ENCODE results near the gene LTBP3.

The LTBP3 gene

GRCh38 chr11:65505466-65506289 lies 52.5 kb downstream of the LTBP3 start:
- peak; percentile 66 for FAIRE-seq

GRCh38 chr11:65504674-65505465 lies 53.3 kb downstream of the LTBP3 start:
- no peak for FAIRE-seq

GRCh38 chr11:65503949-65504673 lies 54.0 kb downstream of the LTBP3 start:
- FAIRE-seq: peak; percentile 31

- FAIRE-seq: no peak
These were observed 54.7 kb downstream of the LTBP3 start for GRCh38 chr11:65503368-65503948.

- no peak for FAIRE-seq
These were observed 55.4 kb downstream of the LTBP3 start for GRCh38 chr11:65502555-65503367.

DNA sequence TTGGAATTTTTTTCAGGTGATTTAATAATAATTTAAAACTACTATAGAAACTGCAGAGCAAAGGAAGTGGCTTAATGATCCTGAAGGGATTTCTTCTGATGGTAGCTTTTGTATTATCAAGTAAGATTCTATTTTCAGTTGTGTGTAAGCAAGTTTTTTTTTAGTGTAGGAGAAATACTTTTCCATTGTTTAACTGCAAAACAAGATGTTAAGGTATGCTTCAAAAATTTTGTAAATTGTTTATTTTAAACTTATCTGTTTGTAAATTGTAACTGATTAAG lies 55.9 kb downstream of the LTBP3 start:
- no peak for FAIRE-seq

DNA sequence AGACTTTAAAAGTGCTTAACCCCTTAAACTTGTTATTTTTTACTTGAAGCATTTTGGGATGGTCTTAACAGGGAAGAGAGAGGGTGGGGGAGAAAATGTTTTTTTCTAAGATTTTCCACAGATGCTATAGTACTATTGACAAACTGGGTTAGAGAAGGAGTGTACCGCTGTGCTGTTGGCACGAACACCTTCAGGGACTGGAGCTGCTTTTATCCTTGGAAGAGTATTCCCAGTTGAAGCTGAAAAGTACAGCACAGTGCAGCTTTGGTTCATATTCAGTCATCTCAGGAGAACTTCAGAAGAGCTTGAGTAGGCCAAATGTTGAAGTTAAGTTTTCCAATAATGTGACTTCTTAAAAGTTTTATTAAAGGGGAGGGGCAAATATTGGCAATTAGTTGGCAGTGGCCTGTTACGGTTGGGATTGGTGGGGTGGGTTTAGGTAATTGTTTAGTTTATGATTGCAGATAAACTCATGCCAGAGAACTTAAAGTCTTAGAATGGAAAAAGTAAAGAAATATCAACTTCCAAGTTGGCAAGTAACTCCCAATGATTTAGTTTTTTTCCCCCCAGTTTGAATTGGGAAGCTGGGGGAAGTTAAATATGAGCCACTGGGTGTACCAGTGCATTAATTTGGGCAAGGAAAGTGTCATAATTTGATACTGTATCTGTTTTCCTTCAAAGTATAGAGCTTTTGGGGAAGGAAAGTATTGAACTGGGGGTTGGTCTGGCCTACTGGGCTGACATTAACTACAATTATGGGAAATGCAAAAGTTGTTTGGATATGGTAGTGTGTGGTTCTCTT lies 56.5 kb downstream of the LTBP3 start:
- no peak for FAIRE-seq

- FAIRE-seq: no peak
These were observed 57.0 kb downstream of the LTBP3 start for GRCh38 chr11:65501186-65501471.

DNA sequence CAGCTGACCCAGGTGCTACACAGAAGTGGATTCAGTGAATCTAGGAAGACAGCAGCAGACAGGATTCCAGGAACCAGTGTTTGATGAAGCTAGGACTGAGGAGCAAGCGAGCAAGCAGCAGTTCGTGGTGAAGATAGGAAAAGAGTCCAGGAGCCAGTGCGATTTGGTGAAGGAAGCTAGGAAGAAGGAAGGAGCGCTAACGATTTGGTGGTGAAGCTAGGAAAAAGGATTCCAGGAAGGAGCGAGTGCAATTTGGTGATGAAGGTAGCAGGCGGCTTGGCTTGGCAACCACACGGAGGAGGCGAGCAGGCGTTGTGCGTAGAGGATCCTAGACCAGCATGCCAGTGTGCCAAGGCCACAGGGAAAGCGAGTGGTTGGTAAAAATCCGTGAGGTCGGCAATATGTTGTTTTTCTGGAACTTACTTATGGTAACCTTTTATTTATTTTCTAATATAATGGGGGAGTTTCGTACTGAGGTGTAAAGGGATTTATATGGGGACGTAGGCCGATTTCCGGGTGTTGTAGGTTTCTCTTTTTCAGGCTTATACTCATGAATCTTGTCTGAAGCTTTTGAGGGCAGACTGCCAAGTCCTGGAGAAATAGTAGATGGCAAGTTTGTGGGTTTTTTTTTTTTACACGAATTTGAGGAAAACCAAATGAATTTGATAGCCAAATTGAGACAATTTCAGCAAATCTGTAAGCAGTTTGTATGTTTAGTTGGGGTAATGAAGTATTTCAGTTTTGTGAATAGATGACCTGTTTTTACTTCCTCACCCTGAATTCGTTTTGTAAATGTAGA lies 57.6 kb downstream of the LTBP3 start:
- FAIRE-seq: no peak

DNA sequence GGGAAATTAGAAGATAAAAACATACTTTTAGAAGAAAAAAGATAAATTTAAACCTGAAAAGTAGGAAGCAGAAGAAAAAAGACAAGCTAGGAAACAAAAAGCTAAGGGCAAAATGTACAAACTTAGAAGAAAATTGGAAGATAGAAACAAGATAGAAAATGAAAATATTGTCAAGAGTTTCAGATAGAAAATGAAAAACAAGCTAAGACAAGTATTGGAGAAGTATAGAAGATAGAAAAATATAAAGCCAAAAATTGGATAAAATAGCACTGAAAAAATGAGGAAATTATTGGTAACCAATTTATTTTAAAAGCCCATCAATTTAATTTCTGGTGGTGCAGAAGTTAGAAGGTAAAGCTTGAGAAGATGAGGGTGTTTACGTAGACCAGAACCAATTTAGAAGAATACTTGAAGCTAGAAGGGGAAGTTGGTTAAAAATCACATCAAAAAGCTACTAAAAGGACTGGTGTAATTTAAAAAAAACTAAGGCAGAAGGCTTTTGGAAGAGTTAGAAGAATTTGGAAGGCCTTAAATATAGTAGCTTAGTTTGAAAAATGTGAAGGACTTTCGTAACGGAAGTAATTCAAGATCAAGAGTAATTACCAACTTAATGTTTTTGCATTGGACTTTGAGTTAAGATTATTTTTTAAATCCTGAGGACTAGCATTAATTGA lies 58.3 kb downstream of the LTBP3 start:
- no peak for FAIRE-seq

- FAIRE-seq: no peak
These were observed 59.0 kb downstream of the LTBP3 start, which contains the start of gene MALAT1 for GRCh38 chr11:65498977-65499712. Gene MALAT1, plus strand, starts transcription at chr11:65499045.

GRCh38 chr11:65498727-65498976 lies 59.5 kb downstream of the LTBP3 start:
- peak; percentile 87 for FAIRE-seq

DNA sequence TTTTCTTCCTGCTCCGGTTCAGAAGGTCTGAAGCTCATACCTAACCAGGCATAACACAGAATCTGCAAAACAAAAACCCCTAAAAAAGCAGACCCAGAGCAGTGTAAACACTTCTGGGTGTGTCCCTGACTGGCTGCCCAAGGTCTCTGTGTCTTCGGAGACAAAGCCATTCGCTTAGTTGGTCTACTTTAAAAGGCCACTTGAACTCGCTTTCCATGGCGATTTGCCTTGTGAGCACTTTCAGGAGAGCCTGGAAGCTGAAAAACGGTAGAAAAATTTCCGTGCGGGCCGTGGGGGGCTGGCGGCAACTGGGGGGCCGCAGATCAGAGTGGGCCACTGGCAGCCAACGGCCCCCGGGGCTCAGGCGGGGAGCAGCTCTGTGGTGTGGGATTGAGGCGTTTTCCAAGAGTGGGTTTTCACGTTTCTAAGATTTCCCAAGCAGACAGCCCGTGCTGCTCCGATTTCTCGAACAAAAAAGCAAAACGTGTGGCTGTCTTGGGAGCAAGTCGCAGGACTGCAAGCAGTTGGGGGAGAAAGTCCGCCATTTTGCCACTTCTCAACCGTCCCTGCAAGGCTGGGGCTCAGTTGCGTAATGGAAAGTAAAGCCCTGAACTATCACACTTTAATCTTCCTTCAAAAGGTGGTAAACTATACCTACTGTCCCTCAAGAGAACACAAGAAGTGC lies 60.0 kb downstream of the LTBP3 start:
- FAIRE-seq: no peak

DNA sequence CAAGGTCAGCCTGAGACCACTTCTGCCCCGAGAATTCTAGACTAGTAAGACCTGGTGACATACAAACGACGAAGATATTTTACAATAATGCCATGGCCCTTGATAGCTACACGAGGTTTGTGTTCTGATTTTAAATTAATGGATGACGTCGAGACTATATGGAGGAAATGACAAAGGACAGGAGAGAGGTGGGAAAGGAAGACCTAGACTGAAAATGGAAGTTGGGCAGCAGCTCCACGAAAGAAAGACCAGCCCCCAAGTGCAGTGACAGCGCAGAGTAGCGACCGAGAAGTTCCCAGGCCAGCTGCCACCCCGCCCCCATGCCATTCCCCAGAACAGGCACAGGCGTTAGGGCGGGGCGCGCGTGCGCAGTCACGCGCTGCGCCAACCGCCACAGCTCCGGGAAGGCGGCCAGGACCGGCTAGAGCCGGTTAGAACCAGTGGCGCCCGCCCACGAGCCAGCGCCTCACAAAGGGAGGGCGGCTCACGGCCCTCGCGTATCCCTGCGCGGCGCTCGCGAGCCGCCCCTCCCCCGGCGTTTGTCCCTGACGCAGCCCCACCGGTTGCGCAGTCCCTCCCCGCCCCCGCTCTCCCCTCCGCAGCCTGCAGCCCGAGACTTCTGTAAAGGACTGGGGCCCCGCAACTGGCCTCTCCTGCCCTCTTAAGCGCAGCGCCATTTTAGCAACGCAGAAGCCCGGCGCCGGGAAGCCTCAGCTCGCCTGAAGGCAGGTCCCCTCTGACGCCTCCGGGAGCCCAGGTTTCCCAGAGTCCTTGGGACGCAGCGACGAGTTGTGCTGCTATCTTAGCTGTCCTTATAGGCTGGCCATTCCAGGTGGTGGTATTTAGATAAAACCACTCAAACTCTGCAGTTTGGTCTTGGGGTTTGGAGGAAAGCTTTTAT lies 60.8 kb downstream of the LTBP3 start:
- peak; percentile 87 for FAIRE-seq

GRCh38 chr11:65496304-65497140 lies 61.6 kb downstream of the LTBP3 start:
- FAIRE-seq: no peak

DNA sequence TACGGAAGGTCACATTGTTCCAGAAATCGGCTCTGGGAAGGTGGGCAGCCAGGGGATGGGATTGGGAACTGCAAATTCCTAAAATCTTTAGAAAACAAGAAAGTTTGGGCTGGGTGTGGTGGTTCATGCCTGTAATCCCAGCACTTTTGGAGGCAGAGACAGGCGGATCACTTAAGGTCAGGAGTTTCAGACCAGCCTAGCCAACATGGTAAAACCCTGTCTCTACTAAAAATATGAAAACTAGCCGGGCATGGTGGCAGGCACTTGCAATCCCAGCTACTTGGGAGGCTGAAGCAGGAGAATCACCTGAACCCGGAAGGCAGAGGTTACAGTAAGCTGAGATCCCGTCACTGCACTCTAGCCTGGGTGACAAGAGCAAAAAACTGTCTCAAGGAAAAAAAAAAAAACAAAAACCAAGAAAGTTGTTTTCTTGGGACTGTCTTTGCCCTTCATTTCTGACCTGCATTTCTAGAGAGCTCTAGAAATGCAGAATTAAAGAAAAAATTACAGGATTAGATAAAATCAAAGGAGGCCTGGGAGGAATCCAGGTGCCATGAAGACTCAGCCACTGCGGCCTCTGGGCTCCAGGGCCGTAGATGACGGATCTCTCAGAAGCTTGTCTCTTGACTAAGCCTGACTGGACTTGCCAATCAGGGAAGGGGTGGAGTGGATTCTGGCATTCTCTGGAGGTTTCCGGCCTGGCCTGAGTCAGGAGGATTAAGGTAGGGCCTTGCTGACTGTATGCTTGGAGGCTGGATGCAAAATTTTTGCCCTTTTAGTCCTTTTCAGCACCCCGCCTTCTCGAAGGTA lies 64.6 kb downstream of the LTBP3 start:
- FAIRE-seq: peak; percentile 93
